Measurements from ENCODE around the gene IDUA.
"Not testable (repeated sequence)": the region's sequence is repeated elsewhere in the genome, so short reads cannot be mapped to it uniquely, and the experiment has no call there.

IDUA gene

DNA sequence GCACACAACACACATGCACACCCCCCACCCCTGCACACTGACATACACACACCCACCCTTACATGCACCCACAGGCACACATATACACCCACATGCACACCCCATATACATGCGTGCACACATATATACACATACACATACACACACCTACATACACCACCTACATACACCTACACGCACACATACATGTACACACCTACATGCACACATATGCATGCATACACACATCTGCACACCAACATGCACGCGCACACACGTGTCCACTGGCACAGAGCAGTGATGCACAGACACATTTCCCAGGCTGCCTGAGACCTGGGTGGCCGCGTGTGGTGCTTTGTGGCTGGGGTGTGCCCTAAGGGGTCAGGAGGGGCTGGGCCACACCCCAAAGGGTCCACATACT lies 56.3 kb downstream of the IDUA start:
- CTCF ChIA-PET = interaction anchor here (1.1 to 1.9 kb wide), 2 partner anchors 20 to 33 kb away, joined by 3 to 6 read pairs; no protein-coding TSS in a partner anchor
- no peak for DNase-seq (ENCODE audit: low read depth, low spot score)
- H3K4me3 ChIP-seq (ENCODE audit: low read depth, low read length) = no peak overlapping the region
- TF ChIP-seq, protein P1, sequence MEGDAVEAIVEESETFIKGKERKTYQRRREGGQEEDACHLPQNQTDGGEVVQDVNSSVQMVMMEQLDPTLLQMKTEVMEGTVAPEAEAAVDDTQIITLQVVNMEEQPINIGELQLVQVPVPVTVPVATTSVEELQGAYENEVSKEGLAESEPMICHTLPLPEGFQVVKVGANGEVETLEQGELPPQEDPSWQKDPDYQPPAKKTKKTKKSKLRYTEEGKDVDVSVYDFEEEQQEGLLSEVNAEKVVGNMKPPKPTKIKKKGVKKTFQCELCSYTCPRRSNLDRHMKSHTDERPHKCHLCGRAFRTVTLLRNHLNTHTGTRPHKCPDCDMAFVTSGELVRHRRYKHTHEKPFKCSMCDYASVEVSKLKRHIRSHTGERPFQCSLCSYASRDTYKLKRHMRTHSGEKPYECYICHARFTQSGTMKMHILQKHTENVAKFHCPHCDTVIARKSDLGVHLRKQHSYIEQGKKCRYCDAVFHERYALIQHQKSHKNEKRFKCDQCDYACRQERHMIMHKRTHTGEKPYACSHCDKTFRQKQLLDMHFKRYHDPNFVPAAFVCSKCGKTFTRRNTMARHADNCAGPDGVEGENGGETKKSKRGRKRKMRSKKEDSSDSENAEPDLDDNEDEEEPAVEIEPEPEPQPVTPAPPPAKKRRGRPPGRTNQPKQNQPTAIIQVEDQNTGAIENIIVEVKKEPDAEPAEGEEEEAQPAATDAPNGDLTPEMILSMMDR (IDR thresholded peaks at IDR 0.05; ENCODE audit: insufficient read depth, low read length, missing control alignments) = no peak
- POLR2A ChIA-PET = interaction anchor here (0.6 to 1.9 kb wide), 5 partner anchors 9 to 303 kb away, joined by 3 to 4 read pairs (median 3); partner anchors contain the start of genes GAK, TMEM175 and UVSSA

DNA sequence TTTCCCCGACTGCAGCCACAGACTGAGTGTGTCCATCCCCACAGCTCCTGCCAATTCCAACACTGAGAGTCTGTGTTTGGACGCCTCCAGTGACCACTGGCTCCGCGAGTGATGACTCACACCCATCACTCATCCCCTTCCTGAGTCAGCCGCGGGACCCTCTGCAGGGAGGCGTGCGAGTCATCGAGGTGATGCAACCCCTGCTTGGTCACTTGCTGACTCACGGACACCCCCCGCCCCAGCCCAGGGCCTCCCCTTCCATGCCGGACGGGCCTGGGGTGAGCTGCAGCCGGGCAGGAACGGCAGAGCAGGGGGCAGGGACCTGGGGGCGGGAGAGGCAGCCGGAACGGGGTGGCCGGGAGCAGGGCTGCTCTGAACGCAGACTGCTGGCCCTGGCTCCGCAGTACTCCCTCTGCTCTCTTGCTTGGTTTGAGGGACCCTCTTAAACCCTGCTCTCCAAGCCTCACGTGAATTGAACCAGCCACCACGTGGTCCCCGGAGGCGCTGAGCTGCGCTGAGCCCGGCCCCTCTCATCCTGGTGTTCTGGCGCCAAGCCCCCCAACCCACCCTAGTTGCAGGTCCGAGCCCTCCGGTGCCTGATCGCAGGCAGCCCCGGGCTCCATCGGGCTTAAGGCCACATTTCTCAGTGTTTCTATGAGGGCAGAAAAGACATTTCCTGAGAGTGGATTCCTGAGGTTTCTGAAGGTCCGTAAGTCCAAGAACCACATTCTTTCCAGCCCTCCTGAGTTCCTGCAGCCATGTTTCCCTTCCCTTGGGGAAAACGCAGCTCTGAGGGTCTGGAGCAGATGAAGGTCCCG lies 57.0 kb downstream of the IDUA start:
- ChIA-PET CTCF (interaction anchor here (1.1 to 1.9 kb wide), 2 partner anchors 20 to 34 kb away, joined by 3 to 6 read pairs; no protein-coding TSS in a partner anchor), POLR2A (interaction anchor here (0.6 to 1.9 kb wide), 7 partner anchors 9 to 303 kb away, joined by 3 to 5 read pairs (median 3); partner anchors contain the start of genes GAK, TMEM175 and UVSSA)
- peak overlapping the region; percentile 38 for H3K4me3 ChIP-seq (ENCODE audit: low read depth, low read length)
- TF ChIP-seq, protein P1 (IDR thresholded peaks at IDR 0.05; ENCODE audit: insufficient read depth, low read length, missing control alignments) = no peak
- DNase-seq (ENCODE audit: low read depth, low spot score) = peak; percentile 96

DNA sequence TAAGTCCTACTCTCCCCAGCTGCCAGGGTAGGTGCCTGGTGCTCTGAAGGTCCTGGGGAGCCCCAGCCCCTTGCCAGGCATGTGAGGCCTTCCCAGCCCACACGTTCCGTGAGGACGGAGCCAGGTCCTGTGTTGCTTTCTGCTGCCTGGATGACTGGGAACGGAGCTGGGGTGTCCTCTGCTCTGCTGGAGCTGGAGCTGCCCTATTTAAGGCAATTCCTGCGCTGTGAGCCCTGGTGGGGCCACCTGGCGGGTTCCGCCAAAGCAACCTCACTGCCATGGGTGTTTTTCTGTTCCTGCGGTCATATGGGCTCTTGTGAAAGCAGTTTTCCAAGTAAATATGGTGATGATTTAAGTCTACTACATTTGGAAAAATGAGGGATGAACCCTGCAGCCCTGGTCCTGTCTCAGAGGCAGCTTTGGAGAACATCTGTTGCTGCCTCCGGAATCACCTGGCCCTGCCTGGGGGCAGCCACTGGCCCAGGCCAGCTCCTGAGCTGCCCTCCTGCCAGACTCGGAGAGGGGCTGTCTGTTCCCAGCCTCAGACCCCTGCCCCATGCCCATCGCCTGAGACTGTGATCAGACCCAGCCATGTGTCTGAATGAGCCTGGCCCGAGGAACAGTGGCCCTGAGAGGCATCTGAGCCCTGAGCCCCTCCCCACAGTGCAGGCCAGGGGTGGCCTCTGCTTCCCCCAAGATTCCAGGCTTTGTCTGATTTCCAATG lies 57.8 kb downstream of the IDUA start:
- H3K4me3 ChIP-seq (ENCODE audit: low read depth, low read length) = no peak overlapping the region
- ChIA-PET CTCF (interaction anchor here (1.1 to 1.9 kb wide), 2 partner anchors 21 to 34 kb away, joined by 3 to 6 read pairs; no protein-coding TSS in a partner anchor), POLR2A (interaction anchor here (0.9 to 1.9 kb wide), 3 partner anchors 8 to 302 kb away, joined by 3 to 5 read pairs (median 4); partner anchors contain the start of gene UVSSA)
- DNase-seq (ENCODE audit: low read depth, low spot score) = no peak
- TF ChIP-seq, protein P1 (IDR thresholded peaks at IDR 0.05; ENCODE audit: insufficient read depth, low read length, missing control alignments) = no peak

DNA sequence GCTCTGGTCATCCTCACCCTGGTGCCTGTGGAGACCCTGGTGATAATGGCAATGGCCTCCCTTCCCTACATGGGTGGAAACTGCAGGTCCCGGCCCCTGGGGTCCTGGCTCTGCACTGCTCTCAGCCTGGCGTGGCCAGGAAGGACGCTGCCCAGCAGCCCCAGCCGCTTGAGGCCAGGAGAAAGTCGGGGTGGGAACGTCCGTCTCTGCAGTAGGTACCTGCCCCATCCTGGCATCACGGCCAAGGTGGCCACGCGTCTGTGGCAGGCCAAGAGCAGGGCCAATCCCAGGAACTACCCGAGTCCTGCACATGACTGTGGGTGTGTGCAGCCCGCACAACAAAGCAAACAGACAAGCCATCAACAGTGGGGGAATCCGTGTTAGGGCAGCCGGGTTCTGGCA lies 58.4 kb downstream of the IDUA start:
- H3K4me3 ChIP-seq (ENCODE audit: low read depth, low read length) = no peak overlapping the region
- no peak for DNase-seq (ENCODE audit: low read depth, low spot score)
- ChIA-PET POLR2A (interaction anchor here (0.7 kb wide), 1 partner anchor 31 kb away, joined by 3 read pairs; no protein-coding TSS in a partner anchor), CTCF (no interaction called here)
- TF ChIP-seq, protein P1 (IDR thresholded peaks at IDR 0.05; ENCODE audit: insufficient read depth, low read length, missing control alignments) = no peak

DNA sequence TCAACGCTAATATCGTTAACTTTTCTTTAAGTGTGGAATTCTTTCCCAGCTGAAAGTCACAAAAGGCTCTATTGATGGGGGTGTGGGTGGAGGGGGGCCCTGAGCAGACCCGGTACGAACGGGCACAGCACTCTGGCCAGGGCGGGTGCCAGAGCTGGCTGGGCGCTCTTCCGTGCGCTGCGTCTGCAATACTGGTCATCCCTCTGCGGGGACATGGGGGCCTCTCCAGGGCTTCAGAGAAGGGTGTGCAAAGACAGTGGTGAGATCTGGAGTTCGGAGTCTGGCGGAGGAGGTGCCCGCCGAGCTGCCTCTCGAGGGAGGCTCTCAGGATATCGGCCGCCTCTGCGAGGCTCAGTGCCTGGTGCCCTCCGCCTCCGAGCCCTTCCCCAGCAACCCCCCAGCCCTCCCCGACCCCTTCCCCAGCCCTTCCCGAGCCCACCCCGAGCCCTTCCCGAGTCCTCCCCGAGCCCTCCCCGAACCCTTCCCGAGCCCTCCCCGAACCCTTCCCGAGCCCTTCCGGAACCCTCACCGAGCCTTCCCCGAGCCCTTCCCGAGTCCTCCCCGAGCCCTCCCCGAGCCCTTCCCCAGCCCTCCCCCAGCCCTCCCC lies 58.9 kb downstream of the IDUA start:
- TF ChIP-seq, protein P1 (IDR thresholded peaks at IDR 0.05; ENCODE audit: insufficient read depth, low read length, missing control alignments) = no peak
- ChIA-PET CTCF (no interaction called here), POLR2A (interaction anchor here (0.7 kb wide), 1 partner anchor 32 kb away, joined by 3 read pairs; no protein-coding TSS in a partner anchor)
- H3K4me3 ChIP-seq (ENCODE audit: low read depth, low read length) = no peak overlapping the region
- DNase-seq (ENCODE audit: low read depth, low spot score) = no peak

DNA sequence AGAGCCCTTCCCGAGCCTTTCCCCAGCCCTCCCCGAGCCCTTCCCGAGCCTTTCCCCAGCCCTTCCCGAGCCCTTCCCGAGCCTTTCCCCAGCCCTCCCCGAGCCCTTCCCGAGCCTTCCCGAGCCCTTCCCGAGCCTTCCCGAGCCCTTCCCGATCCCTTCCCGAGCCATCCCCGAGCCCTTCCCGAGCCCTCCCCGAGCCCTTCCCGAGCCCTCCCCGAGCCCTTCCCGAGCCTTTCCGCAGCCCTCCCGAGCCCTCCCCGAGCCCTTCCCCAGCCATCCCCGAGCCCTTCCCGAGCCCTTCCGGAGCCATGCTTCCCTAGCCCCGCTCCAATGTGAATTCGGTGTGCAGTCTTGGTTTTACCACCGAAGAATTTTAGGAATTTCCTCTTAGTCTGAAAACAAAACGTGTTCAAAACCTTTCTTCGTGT lies 59.8 kb downstream of the IDUA start:
- CTCF ChIA-PET; DNase-seq (ENCODE audit: low read depth, low spot score); POLR2A ChIA-PET: not testable (repeated sequence)
- H3K4me3 ChIP-seq (ENCODE audit: low read depth, low read length) = peak overlapping the region; percentile 32
